GM12892 (cell line): Measurements from ENCODE around the gene ANXA1.
"Not testable (repeated sequence)": the region's sequence is repeated elsewhere in the genome, so short reads cannot be mapped to it uniquely, and the experiment has no call there.

ENCODE experiments used
- POLR2A ChIP-seq: IDR thresholded peaks from 2 replicates; pipeline ENCODE4 v1.6.1; 2011; ENCODE audit warnings: low read depth, low read length, control low read depth
- POLR2AphosphoS5 ChIP-seq: IDR thresholded peaks from 2 replicates; pipeline ENCODE4 v1.6.1; 2011; ENCODE audit warnings: low read depth, low read length, control low read depth

GRCh38 chr9:73191109-73191508 lies 39.4 kb downstream of the ANXA1 start:
- TF ChIP-seq POLR2AphosphoS5, POLR2A: not testable (repeated sequence)
